ENCODE results near the gene PTPRQ.

- TF ChIP-seq, protein P1, sequence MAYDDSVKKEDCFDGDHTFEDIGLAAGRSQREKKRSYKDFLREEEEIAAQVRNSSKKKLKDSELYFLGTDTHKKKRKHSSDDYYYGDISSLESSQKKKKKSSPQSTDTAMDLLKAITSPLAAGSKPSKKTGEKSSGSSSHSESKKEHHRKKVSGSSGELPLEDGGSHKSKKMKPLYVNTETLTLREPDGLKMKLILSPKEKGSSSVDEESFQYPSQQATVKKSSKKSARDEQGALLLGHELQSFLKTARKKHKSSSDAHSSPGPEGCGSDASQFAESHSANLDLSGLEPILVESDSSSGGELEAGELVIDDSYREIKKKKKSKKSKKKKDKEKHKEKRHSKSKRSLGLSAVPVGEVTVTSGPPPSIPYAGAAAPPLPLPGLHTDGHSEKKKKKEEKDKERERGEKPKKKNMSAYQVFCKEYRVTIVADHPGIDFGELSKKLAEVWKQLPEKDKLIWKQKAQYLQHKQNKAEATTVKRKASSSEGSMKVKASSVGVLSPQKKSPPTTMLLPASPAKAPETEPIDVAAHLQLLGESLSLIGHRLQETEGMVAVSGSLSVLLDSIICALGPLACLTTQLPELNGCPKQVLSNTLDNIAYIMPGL (CRISPR knock-in tag; IDR thresholded peaks at IDR 0.05; ENCODE audit: borderline replicate concordance): no peak
- TF ChIP-seq MYC (IDR thresholded peaks at IDR 0.05; ENCODE audit: borderline replicate concordance, low read length) (no peak), JUNB (IDR thresholded peaks at IDR 0.05) (no peak), POLR2A (IDR thresholded peaks at IDR 0.05; ENCODE audit: low read length) (no peak), HOXB13 (CRISPR knock-in tag; IDR thresholded peaks at IDR 0.05; ENCODE audit: low read depth) (no peak), RAD21 (conservative IDR thresholded peaks at IDR 0.05 in 1 of 2, IDR thresholded peaks at IDR 0.05 in 1 of 2) (no peak), CTCF (IDR thresholded peaks at IDR 0.05) (no peak), MAZ (IDR thresholded peaks at IDR 0.05; ENCODE audit: borderline replicate concordance, low read depth, low read length) (no peak)
- TF ChIP-seq, protein P2, sequence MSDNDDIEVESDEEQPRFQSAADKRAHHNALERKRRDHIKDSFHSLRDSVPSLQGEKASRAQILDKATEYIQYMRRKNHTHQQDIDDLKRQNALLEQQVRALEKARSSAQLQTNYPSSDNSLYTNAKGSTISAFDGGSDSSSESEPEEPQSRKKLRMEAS (IDR thresholded peaks at IDR 0.05): no peak
Observed at GRCh38 chr12:80400571-80400991, 43.5 kb upstream of the PTPRQ start.
